ENCODE data around the gene HTR4.

Gene HTR4

DNA sequence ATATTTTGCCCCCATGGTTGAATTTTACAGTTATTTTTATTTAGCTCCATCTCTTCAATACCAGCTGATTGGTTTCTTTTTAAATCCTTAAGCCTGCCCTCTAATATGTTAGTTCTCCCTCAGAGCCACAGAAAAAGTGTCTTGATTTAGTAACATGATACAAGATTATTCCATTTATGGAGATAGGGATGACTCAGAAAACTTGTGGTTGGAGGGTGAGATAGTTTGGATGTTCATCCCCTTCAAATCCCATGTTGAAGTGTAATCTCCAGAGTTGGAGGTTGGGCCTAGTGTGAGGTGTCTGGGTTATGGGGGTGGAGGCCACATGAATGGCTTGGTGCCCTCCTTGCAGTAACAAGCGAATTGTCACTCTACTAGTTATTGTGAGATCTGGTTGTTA is 154.9 kb downstream of the HTR4 start:
- DNase-seq (ENCODE audit: low spot score in 2 of 2) (no peak), ATAC-seq (replicated peaks; ENCODE audit: extremely low read depth, poor library complexity, severe bottlenecking) (no peak)
- no peaks in the 10 kb centered on the region for H3K36me3 Mint-ChIP-seq (ENCODE audit: insufficient read depth)
- no peak overlapping the region for H3K4me3 Mint-ChIP-seq
- peaks cover 77% of the 10 kb centered on the region for H3K27me3 Mint-ChIP-seq
- H3K9me3 Mint-ChIP-seq: no peaks in the 10 kb centered on the region
- no peaks in the 10 kb centered on the region for H3K4me1 Mint-ChIP-seq
- H3K27ac Mint-ChIP-seq (ENCODE audit: low read depth): no peak overlapping the region

- Mint-ChIP-seq H3K4me3 (no peak overlapping the region), H3K27me3 (peaks cover 64% of the 10 kb centered on the region), H3K27ac (ENCODE audit: low read depth) (no peak overlapping the region), H3K4me1 (no peaks in the 10 kb centered on the region), H3K9me3 (no peaks in the 10 kb centered on the region), H3K36me3 (ENCODE audit: insufficient read depth) (no peaks in the 10 kb centered on the region)
- no peak for DNase-seq (ENCODE audit: low spot score in 2 of 2)
- no peak for ATAC-seq (replicated peaks; ENCODE audit: extremely low read depth, poor library complexity, severe bottlenecking)
Observed at GRCh38 chr5:148497757-148498156, 156.6 kb downstream of the HTR4 start.

GRCh38 chr5:148492351-148492750 is 162.0 kb downstream of the HTR4 start:
- Mint-ChIP-seq H3K9me3 (no peaks in the 10 kb centered on the region), H3K36me3 (ENCODE audit: insufficient read depth) (no peaks in the 10 kb centered on the region), H3K27me3 (peaks cover 62% of the 10 kb centered on the region), H3K27ac (ENCODE audit: low read depth) (no peak overlapping the region), H3K4me1 (no peaks in the 10 kb centered on the region), H3K4me3 (no peak overlapping the region)
- no peak for ATAC-seq (replicated peaks; ENCODE audit: extremely low read depth, poor library complexity, severe bottlenecking)
- no peak for DNase-seq (ENCODE audit: low spot score in 2 of 2)

- no peak overlapping the region for H3K27ac Mint-ChIP-seq (ENCODE audit: low read depth)
- DNase-seq (ENCODE audit: low spot score in 2 of 2) (no peak), ATAC-seq (replicated peaks; ENCODE audit: extremely low read depth, poor library complexity, severe bottlenecking) (no peak)
- H3K36me3 Mint-ChIP-seq (ENCODE audit: insufficient read depth): no peaks in the 10 kb centered on the region
- H3K27me3 Mint-ChIP-seq: peaks cover 62% of the 10 kb centered on the region
- H3K9me3 Mint-ChIP-seq: no peaks in the 10 kb centered on the region
- no peak overlapping the region for H3K4me3 Mint-ChIP-seq
- no peaks in the 10 kb centered on the region for H3K4me1 Mint-ChIP-seq
Observed at GRCh38 chr5:148491793-148492184, 162.5 kb downstream of the HTR4 start.

DNA sequence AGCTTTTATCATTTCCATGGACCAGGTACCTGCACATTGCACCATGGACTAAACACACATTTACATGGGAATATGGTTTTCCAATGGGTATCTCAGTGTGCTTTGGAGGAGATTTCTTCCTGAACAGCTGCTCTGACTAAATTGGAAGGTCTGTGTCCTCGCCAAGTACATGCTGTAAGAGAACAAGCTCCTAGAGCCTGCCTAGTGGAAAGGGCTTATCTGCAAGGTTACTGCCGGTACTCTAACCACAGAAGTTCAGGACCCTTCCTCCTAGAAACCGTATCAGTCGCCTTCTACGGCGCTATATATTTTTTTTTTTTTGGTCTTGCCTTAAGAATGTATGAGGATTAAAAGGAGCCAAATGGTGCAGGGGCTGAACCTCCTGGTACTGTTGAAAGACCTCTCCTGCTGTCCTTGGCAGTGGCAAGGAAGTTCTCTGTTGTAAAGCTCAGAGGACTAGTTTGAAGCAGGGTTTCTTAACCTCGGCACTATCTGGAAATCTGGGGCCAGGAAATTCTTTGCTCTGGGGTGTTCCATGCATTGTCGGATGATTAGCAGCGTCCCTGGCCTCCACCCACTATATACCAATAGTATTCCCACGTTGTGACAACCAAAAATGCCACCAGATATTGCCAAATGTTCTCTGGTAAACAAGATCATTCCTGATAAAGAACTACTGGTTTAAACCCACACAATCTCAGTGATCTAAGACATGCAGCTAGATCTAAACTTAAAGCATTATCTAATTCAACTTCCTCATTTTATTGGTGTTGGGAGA is 163.1 kb downstream of the HTR4 start:
- H3K27ac Mint-ChIP-seq (ENCODE audit: low read depth): no peak overlapping the region
- peaks cover 62% of the 10 kb centered on the region for H3K27me3 Mint-ChIP-seq
- no peak overlapping the region for H3K4me3 Mint-ChIP-seq
- H3K9me3 Mint-ChIP-seq: no peaks in the 10 kb centered on the region
- no peaks in the 10 kb centered on the region for H3K4me1 Mint-ChIP-seq
- H3K36me3 Mint-ChIP-seq (ENCODE audit: insufficient read depth): no peaks in the 10 kb centered on the region
- DNase-seq (ENCODE audit: low spot score in 2 of 2) (no peak), ATAC-seq (replicated peaks; ENCODE audit: extremely low read depth, poor library complexity, severe bottlenecking) (no peak)

DNA sequence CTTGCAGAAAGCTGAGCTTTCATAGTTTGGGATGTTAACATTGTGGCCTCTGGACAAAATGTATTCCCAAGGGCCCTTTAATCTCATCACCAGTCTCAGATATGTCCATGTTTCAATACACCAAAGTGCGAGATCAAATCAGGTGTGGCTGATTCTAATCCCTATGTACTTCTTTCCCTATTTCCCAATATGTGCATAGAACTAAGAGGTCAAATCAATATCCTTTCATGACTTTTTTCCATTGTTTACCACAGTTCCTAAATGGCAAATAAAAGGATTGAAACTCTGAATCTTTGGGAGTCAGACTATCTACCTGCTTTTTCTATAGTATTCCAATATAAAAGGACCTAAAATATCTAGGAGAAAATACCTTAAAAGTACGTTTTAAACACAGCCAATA is 165.6 kb downstream of the HTR4 start:
- DNase-seq (ENCODE audit: low spot score in 2 of 2): no peak
- Mint-ChIP-seq H3K27me3 (peaks cover 67% of the 10 kb centered on the region), H3K9me3 (no peaks in the 10 kb centered on the region), H3K4me3 (no peak overlapping the region), H3K27ac (ENCODE audit: low read depth) (no peak overlapping the region), H3K4me1 (no peaks in the 10 kb centered on the region), H3K36me3 (ENCODE audit: insufficient read depth) (no peaks in the 10 kb centered on the region)
- no peak for ATAC-seq (replicated peaks; ENCODE audit: extremely low read depth, poor library complexity, severe bottlenecking)

DNA sequence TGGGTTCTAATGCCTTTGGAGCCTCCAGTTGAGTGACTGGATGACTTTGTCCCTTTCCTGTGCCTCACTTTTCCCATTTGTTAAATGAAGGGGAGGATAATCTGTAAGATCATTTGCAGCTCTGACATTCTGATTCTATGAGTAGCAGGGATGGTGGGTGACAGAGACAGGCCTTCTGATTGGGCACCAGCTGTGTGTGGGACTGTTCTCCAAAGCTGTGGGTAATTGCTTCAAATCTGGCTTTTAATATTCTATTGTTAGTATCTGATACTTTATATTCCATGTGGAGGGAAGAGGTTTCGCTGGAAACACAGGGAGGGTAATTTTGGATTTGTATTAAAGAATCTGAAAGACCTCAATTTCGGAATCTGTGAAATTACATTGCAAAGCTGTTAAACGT is 167.9 kb downstream of the HTR4 start:
- H3K27me3 Mint-ChIP-seq: peaks cover 73% of the 10 kb centered on the region
- no peaks in the 10 kb centered on the region for H3K9me3 Mint-ChIP-seq
- no peaks in the 10 kb centered on the region for H3K36me3 Mint-ChIP-seq (ENCODE audit: insufficient read depth)
- H3K4me1 Mint-ChIP-seq: no peaks in the 10 kb centered on the region
- H3K4me3 Mint-ChIP-seq: no peak overlapping the region
- DNase-seq (ENCODE audit: low spot score in 2 of 2) (no peak), ATAC-seq (replicated peaks; ENCODE audit: extremely low read depth, poor library complexity, severe bottlenecking) (no peak)
- no peak overlapping the region for H3K27ac Mint-ChIP-seq (ENCODE audit: low read depth)

- Mint-ChIP-seq H3K9me3 (no peaks in the 10 kb centered on the region), H3K4me3 (no peak overlapping the region), H3K4me1 (no peaks in the 10 kb centered on the region), H3K27me3 (peaks cover 59% of the 10 kb centered on the region), H3K36me3 (ENCODE audit: insufficient read depth) (no peaks in the 10 kb centered on the region), H3K27ac (ENCODE audit: low read depth) (no peak overlapping the region)
- DNase-seq (ENCODE audit: low spot score in 2 of 2): no peak
- ATAC-seq (replicated peaks; ENCODE audit: extremely low read depth, poor library complexity, severe bottlenecking): no peak
Observed at GRCh38 chr5:148484651-148485050, 169.7 kb downstream of the HTR4 start.

GRCh38 chr5:148483750-148484149 is 170.6 kb downstream of the HTR4 start:
- Mint-ChIP-seq H3K9me3 (no peaks in the 10 kb centered on the region), H3K4me1 (no peaks in the 10 kb centered on the region), H3K36me3 (ENCODE audit: insufficient read depth) (no peaks in the 10 kb centered on the region), H3K27ac (ENCODE audit: low read depth) (no peak overlapping the region), H3K27me3 (peaks cover 59% of the 10 kb centered on the region), H3K4me3 (no peak overlapping the region)
- ATAC-seq (replicated peaks; ENCODE audit: extremely low read depth, poor library complexity, severe bottlenecking) (no peak), DNase-seq (ENCODE audit: low spot score in 2 of 2) (no peak)

- peak; percentile 34 to 36 for DNase-seq (ENCODE audit: low spot score in 2 of 2)
- peak; percentile 56 for ATAC-seq (replicated peaks; ENCODE audit: extremely low read depth, poor library complexity, severe bottlenecking)
Observed at GRCh38 chr5:148482697-148483462, 171.4 kb downstream of the HTR4 start.

DNA sequence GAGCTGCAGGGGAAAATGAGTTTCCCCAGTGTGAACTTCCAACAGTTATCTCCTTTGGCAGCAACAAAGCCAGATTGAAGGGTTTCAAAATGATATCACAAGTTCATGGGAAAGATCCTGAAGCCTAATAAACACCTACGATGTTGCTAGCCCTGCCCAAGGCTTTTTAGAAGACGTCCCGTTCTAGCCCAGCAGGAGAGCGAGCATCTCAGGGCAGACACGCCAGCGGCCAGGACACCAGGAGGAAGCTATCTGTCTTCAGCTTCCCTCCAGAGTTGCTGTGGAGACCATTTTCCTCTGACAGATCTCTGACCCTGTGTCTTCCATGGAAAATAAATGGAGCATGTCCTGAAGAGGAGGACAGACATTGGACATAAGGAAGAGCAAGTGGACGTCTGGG is 172.1 kb downstream of the HTR4 start:
- no peak overlapping the region for H3K27ac Mint-ChIP-seq (ENCODE audit: low read depth)
- no peaks in the 10 kb centered on the region for H3K4me1 Mint-ChIP-seq
- H3K36me3 Mint-ChIP-seq (ENCODE audit: insufficient read depth): no peaks in the 10 kb centered on the region
- ATAC-seq (replicated peaks; ENCODE audit: extremely low read depth, poor library complexity, severe bottlenecking): no peak
- H3K4me3 Mint-ChIP-seq: no peak overlapping the region
- H3K9me3 Mint-ChIP-seq: no peaks in the 10 kb centered on the region
- DNase-seq (ENCODE audit: low spot score in 2 of 2): no peak
- H3K27me3 Mint-ChIP-seq: peaks cover 66% of the 10 kb centered on the region

More at GRCh38 chr5:148482697-148483462, 171.4 kb downstream of the HTR4 start:
- no peaks in the 10 kb centered on the region for H3K36me3 Mint-ChIP-seq (ENCODE audit: insufficient read depth)
- H3K4me1 Mint-ChIP-seq: no peaks in the 10 kb centered on the region
- no peaks in the 10 kb centered on the region for H3K9me3 Mint-ChIP-seq
- peaks cover 66% of the 10 kb centered on the region for H3K27me3 Mint-ChIP-seq
- H3K27ac Mint-ChIP-seq (ENCODE audit: low read depth): no peak overlapping the region
- H3K4me3 Mint-ChIP-seq: no peak overlapping the region

DNA sequence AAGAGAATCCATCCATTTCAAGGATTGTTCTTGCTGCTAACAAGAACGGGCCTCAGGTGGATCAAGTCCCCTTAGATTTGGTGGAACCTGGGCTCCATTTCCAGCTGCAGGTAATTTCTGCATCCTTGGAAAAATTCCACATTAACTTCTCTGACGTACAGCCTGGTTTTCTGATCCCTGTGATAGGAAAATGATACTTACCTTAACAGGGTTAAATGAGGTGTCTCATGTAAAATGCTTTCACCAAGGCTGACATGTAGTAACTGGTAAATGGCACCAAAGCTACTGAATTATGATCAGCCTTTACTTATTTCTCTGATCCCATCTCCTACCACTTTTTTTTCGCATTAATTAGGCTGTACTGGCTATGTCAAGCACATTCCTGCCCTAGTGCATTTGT is 176.9 kb downstream of the HTR4 start:
- H3K36me3 Mint-ChIP-seq (ENCODE audit: insufficient read depth): no peaks in the 10 kb centered on the region
- ATAC-seq (replicated peaks; ENCODE audit: extremely low read depth, poor library complexity, severe bottlenecking) (no peak), DNase-seq (ENCODE audit: low spot score in 2 of 2) (no peak)
- no peak overlapping the region for H3K27ac Mint-ChIP-seq (ENCODE audit: low read depth)
- no peaks in the 10 kb centered on the region for H3K9me3 Mint-ChIP-seq
- H3K4me1 Mint-ChIP-seq: no peaks in the 10 kb centered on the region
- peaks cover 39% of the 10 kb centered on the region for H3K27me3 Mint-ChIP-seq
- no peak overlapping the region for H3K4me3 Mint-ChIP-seq

GRCh38 chr5:148476302-148476701 is 178.0 kb downstream of the HTR4 start:
- Mint-ChIP-seq H3K27ac (ENCODE audit: low read depth) (no peak overlapping the region), H3K27me3 (peaks cover 33% of the 10 kb centered on the region), H3K4me3 (no peak overlapping the region), H3K4me1 (no peaks in the 10 kb centered on the region), H3K36me3 (ENCODE audit: insufficient read depth) (no peaks in the 10 kb centered on the region), H3K9me3 (no peaks in the 10 kb centered on the region)
- DNase-seq (ENCODE audit: low spot score in 2 of 2) (no peak), ATAC-seq (replicated peaks; ENCODE audit: extremely low read depth, poor library complexity, severe bottlenecking) (no peak)

Data from central memory CD8-positive, alpha-beta T cell (primary cell).